Germinal center (tissue), 1 donor: Measurements from ENCODE around the gene BAAT.

ENCODE experiments used
- DNase-seq: peaks from one replicate; pipeline ENCODE4 v3.0.0; 2012; ENCODE audit warnings: mixed read lengths, low spot score

BAAT gene

DNA sequence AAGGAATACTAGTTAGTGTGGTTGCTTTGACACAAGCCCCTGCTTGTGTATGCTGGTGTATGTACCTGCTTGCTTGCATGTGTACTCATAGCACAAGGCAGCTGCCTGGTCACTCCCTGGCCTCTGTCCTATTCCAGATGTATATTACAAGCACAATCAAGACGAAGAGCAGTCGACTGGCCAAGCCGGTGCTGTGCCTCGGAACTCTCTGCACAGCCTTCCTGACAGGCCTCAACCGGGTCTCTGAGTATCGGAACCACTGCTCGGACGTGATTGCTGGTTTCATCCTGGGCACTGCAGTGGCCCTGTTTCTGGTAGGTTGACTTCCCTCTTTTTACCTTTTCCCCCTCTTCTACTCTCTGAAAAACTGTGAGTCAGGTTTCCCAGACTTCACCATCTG, 72.1 kb downstream of the BAAT start:
- DNase-seq, result no peak

DNA sequence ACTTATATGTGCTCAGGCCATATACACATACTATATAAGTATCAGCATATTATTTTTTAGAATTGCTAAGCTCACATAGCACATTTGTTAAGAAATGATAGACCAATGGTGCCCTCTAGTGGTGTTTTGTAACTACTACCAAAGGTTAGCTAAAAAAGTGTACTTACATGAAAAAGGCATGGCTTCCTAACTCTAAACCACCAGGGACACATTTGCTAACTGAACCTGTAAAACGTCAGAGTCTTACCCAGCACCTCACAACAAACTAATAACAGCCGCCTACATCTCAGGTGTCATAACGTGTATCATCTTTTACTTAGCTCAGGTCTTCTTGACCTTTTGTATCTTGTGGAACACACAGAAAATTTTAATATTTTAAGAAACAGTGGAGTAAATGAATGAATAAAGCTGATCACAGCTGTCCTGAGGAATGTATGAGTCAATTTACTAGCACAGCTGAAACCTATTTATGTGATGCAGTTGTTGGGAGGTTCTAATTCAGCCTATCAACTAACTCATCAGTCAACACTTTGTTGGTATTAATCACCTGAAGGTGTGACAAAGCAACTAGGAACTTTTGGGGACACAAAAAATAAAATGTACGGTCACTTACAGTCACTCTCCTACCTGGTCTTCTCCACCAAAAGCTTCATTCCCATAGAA, 72.9 kb downstream of the BAAT start:
- DNase-seq, result peak; percentile 43

DNA sequence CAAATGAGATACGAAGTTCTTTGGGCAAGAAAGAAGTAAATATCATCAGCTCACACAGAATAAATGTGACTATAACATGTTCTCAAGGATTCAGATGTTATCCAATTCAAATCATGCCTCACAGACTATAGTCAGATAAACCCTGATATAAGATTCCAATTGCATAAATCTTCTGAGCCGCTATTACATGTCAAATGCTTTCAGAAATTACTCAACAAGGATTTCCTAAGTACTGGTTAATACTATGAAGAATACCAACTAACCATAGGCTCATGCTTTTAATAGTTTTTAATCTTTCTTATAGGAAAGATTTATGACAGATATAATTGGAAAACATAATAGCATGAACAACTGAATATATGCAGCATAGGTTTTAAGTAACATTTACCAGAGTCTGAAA, 73.6 kb downstream of the BAAT start:
- no peak for DNase-seq
